Fibroblast of peridontal ligament (primary cell): ENCODE data around the gene ZNF862.
"Not testable (repeated sequence)": the region's sequence is repeated elsewhere in the genome, so short reads cannot be mapped to it uniquely, and the experiment has no call there.

Source experiments
- DNase-seq: peaks from one replicate; pipeline ENCODE4 v3.0.0-alpha.2; 2010; ENCODE audit errors: extremely low read depth

Gene ZNF862

DNA sequence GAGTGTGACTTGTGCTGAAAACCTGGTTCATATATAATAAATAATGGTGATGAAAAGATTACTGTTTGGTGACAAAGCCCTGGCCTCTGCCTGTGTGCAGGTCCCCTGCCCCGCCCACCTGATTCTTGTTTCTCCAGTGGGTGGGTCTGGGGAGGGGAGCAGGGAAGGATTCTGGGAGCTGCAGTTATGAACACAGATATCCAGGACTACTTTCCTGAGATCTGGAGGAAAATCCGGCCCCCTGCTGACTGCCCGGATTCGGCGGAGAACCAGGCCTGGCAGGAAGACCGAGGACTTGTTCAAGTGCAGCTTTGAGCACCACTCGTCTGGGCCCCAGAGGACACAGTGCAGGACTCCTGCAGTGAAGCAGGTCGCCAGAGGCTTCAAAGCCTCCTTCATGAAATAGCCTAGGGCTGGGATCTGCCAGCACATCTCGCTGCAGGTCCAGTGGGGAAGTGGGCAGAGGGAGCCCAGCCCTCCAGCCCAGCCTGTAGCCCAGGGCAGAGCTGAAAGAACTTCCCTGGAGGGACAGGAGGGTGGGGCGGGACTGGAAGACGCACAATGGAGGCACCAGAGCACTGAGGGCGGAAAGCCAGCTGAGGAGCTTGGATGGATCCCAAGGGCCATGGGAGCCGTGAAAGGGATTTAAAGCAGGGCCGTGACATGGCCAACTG, 42.6 kb downstream of the ZNF862 start:
- DNase-seq, result no peak

DNA sequence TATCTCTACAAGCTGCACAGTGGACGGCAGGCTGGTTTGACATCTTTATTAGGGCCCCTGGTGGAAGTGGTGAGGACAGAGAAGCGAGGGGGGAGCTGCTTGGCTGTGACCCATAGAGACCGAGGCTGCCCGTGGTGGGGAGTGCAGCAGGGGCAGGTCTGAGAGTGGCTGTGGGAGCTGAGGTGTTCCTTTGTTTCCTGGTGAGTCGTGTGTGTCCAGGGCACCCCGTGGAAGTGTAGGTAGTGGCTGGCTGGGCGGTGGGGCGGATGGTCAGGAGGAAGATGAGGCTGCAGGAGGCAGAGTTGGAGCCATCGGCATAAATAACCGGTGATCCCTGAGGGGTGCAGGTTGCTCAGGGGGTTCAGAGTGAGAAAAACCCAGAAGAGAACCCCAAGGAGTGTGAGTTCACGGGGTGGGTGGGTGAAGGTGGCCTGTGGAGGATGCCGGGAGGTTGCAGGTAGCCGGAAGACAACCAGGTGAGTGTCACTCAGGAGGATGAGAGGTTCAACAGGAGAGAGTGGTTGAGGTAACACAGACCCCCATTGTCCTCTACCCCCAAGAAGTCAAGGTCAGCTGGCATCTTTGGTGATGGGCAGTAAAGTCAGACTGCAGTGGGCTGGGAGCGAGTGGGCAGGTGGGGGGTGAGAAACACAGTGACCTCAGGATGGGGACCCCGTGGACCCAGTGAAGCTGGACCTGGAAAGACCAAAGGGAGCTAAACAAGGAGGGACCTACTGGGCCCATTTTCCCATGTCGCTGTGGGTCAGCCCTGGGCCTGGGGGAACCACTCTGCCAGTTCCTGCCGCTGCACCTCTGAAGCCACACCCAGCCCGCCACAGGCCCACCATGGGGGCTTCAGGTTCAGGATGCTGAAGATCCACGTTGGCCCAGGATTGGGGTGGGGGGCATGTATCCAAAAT, 43.4 kb downstream of the ZNF862 start:
- DNase-seq, result no peak

DNA sequence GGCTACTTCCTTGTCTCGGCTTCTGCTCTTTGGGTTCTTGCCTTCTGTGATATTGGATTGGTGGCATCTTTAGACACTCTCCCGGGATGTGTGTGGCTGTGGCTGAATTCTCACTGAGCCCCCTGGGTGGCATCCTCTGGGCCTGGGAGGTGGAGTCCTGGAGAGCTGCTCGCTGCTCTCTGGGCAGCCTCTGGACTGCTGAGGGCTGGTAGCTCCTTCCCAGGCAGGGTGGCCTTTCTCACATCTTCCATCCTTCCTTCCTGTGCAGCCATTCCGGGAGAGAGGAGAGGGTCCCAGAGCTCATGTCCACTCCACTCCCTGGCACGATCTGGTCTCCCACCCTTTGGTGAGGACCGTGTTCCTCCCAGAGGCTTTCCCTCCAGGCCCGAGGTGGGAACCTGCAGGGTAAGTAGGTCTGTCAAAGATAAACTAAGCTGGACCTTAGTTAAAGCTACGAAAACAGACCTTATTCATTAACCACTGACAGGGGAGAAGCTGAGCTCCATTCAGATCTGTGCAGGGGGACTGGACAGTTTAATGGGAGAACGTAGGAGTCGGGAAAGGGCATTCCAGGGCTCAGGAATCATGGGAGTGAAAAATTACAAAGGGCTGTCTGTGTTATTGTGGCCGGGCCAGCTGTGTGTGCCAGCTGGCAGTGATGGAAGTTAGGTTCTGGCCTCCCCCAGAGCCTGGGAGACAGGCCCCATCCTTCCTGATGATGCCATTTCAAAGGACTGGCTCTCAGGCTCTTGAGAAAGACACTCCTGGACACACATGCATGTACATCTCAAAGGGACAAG, 44.3 kb downstream of the ZNF862 start:
- no peak for DNase-seq

DNA sequence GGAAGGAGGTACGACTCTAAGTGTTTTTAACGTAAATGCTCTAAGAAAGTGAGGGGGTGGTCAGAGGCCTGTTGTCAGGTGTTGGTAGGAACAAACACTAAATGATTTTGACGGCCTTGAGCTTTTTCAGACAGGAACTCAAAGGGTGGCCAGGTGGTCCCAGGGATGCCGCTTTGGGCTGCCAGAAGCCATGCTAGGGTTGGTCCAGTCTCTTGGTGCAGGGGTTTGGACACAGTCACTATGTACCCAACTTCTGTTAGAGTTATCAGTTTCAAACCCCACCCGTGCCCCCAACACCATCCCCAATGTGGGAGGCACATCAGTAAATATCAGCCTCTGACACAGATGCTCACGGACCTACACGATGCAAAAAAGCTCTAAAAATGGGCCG, 44.9 kb downstream of the ZNF862 start:
- no peak for DNase-seq

DNA sequence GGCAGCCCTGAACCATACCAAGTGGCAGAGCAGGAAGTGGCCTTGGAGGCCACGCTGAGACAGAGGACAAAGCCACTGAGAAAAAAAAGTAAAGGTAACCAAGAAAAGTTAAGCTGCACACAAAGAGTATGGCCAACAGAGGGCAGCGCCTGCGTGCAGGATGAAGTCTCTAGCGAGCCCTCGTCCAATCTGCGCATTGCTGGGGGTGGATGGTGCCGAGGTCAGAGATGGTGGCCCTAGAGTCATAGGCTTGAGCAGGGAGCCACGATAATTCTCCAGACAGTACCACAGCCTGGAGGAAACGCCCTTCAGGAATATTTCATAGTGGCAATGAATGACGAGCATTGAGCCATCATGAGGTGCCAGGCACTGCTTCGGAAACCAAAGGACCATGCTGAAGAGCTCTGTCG, 45.3 kb downstream of the ZNF862 start:
- DNase-seq, result peak; percentile 23

DNA sequence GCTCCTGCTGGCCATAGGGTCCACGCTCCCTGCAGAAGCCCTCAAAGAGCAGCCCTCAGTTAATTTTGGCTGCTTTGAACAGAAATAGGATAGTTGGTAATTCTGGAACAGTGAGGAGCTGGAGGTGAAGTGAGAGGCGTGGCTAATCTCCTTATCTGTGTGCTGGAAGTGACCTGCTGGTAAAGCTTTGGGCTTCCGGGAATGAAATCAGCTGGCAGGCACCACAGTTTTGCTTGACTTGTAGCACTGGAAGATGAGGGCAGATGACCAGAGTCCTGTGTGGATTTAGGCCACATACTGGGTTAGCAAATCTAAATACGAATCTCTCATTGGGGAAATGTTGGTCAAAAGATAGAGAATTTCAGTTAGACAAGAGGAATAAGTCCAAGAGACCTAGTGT, 45.8 kb downstream of the ZNF862 start:
- DNase-seq, result no peak

DNA sequence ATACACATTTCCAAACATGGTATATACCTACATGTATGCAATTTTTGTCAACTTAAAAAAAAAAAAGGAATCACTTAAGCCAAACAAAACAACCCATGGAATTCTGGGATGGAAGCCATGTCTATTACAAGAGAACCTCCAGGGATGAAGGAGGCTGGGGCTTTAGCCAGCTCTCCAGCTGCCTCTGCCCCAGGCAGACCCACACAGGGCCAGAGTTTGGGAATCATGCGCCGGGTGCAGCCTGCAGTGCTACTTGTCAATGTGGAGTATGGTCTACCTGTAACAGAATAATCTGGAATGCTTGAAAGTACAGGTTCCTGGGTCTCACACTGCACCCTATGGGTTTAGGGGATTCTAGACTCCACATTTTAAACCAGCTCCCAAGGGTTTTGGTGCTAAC, 46.4 kb downstream of the ZNF862 start:
- DNase-seq, result peak; percentile 77

DNA sequence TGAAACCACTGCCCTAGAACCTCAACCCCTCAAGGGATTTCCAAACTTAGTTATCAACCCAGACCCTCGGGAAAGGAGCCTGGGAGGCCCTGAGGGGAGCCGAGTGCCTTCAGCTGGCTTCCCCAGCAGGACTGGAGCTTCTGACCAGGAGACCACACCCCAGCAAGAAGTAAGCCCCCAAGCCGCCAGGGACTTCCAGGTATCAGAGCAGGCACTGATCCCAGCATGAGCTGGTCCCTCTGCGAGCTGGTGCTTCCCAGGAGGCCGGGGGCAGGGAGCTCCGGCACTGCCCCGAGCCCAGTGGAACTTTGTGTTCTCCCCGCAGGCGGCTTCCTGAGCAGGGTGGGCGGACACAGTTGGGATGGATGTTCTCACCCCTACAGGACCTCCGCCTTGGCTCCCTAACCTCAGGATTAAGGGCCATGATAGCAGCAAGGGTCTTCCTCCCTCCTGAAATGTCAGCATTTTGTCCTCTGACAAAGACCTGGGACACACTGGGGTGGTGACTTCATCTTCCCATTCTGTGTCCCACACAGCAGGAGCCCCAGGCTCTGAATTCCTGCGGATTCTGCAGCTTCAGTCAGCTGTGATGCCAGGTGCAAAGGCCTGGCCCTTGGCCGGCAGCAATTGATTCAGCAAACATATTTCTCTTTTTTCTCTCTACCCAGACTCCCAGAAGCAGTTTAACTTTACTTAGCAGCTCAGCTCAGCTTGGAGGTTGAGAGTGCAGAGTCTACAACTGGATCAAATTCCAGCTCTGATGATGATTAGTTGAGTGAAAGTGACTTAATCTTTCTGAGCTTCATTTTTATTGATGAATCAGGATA, 47.2 kb downstream of the ZNF862 start:
- no peak for DNase-seq

DNA sequence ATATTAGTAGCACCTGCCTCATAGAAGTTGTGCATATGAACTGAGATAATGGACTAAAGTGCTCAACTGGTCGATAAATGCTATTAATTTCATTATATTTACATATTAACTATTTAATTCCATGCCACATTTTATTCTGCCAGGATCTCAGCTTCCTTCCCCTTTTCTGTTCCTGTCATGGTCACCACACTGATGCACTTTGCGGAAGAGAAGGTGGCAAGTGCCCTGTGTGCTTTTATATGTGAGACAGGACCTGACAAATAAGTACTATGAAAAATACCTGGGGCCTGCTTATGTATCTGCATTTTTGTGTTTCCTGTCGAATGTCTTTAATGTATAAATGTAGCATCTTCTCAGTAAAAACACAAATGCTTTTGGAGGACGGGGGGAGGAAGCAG, 47.8 kb downstream of the ZNF862 start:
- no peak for DNase-seq

DNA sequence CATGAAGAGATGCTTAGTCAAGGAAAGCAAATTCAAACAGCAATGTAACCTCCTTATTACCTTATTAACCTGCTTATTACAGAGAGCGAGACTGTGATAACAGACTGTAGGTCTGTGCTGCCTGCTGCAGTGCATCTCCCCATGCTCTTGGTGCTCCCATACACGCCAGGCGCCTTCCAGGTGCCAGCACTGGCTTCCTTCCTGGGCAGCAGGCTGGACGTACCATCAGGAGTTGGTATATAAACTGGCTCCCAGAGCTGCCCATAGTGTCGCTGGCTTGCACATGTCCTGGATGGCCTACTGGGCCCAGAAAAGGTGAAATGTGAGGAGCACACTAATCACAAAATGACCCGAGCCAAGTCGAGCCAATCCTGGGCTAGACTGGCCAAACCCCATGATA, 49.1 kb downstream of the ZNF862 start:
- no peak for DNase-seq

DNA sequence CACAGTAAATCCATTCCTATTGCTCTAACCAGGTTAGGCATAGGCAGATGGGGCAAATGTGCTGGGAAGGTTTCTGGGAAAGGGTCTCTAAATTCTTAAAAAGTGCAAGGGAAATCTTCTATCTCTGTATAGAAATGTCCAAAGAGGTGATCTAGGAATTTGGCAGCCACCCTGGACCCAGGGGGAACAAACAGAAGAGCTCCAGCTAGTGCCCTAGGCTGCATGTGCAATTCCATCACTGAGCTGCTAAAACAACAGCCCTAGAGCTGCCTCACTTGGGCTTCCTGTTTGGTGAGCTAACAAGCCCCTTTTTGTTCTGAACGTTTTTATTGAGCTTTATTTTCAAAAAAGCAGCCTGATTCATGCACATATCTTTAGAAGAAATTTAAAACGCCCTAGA, 52.5 kb downstream of the ZNF862 start:
- DNase-seq, result not testable (repeated sequence)

DNA sequence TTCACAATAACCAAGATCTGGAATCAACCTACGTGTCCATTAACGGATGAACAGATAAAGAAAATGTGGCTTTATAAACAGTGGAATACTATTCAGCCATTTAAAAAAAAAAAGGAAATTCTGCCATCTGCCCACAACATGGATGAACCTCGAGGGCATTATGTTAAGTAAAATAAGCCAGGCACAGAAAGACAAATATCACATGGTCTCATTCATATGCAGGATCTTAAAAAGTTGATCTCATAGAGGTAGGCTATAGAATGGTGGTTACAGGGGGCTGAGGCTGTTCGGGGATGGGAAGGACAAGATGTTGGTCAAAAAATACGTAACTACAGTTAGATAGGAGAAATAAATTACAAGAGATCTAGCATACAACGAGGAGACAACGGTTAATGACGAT, 56.8 kb downstream of the ZNF862 start:
- DNase-seq, result not testable (repeated sequence)

DNA sequence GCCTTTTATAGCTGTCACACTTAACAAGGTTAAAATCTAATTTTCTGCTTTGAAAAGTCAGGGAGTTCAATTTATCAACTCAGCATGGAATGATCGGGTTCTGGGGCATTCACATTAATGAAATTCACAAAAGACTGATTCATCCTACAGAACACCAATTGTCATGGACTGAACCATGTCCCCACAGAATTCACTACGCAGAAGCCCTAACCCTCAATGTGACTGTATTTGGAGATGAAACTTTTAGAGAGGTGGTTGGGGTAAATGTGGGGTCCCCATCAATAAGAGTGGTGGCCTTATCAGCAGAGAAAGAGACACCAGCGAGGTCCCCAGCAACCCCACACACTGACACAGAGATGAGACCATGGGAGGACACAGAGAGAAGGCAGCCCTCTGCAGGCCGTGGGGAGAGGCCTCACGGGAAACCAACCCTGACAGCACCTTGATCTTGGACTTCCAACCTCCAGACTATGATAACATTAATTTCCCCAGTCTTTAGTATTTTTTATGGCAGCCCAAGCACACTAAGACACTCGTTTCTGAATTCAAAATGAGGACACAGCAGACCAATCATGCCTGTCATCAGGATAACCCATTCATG, 69.7 kb downstream of the ZNF862 start:
- DNase-seq, result not testable (repeated sequence)

DNA sequence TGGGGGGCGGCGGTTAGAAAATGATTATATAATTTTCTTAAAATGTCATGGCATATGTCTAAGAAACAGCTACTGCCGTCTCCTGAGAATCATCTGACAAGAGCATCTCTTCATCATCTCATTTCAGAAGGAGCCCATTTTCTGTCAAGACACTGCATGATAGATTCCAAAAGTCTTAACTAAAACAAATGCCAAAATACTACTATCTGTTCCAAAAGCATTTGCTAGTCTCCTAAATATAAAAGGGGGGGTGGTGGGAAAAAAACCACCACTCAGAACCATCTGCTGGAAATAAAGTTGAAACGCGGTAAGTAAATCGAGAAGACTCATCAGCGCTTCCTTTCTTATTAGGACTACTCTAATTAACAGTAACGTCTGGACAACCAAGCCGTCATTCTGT, 72.0 kb downstream of the ZNF862 start:
- DNase-seq, result not testable (repeated sequence)

DNA sequence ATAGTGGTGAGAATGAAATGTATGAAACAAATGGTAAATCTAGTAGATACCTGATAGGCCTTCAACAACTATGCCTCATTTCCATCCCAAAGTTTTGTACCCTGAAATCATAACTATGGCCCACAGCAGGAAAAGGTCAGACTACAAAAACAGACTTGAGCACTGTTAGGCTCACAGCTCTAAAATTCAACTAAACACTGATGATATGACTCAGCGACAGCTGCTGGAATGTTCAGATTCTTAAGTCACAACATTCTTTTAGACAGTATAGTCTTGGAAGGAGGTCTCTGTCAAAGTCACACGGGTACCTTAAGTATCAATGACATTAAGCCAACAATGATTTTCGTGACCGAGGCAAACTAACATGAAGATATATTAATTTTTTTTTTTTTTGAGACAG, 74.0 kb downstream of the ZNF862 start:
- DNase-seq, result not testable (repeated sequence)
